Adrenal gland (tissue), 12 donors: ENCODE measurements around the gene TTN. TPM values are rescaled to one million over a fixed set of nuclear protein-coding genes. Genes with fewer than 3 reads are reported as not detected.

ENCODE experiments used
- DNase-seq, 7 donors: peaks; one replicate each; pipeline ENCODE4 v3.0.0-alpha.2; 2019 to 2020
- H3K27ac ChIP-seq, 5 donors: fragments of 200-600 bp; sonication (generic) in 4 of 5; 1 replicate in 3 of 5; 2 replicates in 2 of 5; pipeline versions ENCODE4 v1.5.1 to v1.8.0; 2016 to 2020; ENCODE audit warnings: mild to moderate bottlenecking in 1 of 5
- H3K27me3 ChIP-seq: fragments of 200-600 bp; 2 replicates; pipeline ENCODE4 v1.8.0; 2021
- H3K36me3 ChIP-seq, 2 donors: fragments of 200-600 bp; replicated peaks in 1 of 2; 1 replicate in 1 of 2; 2 replicates in 1 of 2; pipeline versions ENCODE4 v1.5.1 to v1.8.0; 2018 to 2022
- H3K4me1 ChIP-seq, 2 donors: fragments of 200-600 bp; replicated peaks in 1 of 2; 1 replicate in 1 of 2; 2 replicates in 1 of 2; pipeline versions ENCODE4 v1.5.1 to v1.8.0; 2018 to 2021
- H3K4me3 ChIP-seq, 4 donors: fragments of 200-600 bp; sonication (generic) in 3 of 4; one replicate each; pipeline ENCODE4 v1.5.1; 2016 to 2018
- H3K9me3 ChIP-seq, 3 donors: fragments of 200-600 bp; sonication (generic) in 1 of 3; replicated peaks in 1 of 3; 1 replicate in 2 of 3; 2 replicates in 1 of 3; pipeline versions ENCODE4 v1.5.1 to v1.8.0; 2016 to 2021
- CTCF ChIP-seq, 6 experiments: fragments of 450-650 bp in 4 of 6; fragments of 200-600 bp in 2 of 6; sonication (generic) in 1 of 6; IDR thresholded peaks; 1 replicate in 5 of 6; 2 replicates in 1 of 6; pipeline versions ENCODE4 v1.5.1 to v1.8.0; 2016 to 2021; ENCODE audit warnings: antibody characterized with exemption in 6 of 6, mild to moderate bottlenecking in 2 of 6, moderate library complexity in 1 of 6
- POLR2A ChIP-seq, 2 donors: fragments of 450-650 bp; IDR thresholded peaks; one replicate each; pipeline ENCODE4 v1.6.1; 2017; ENCODE audit warnings: antibody characterized with exemption in 2 of 2, mild to moderate bottlenecking in 2 of 2, moderate library complexity in 1 of 2
- WGBS, 4 donors: extraction: QIAGEN DNeasy Blood & Tissue Kit in 2 of 4; methylation state at CpG; one replicate each; pipeline versions ENCODE4 v1.1.5 to v1.1.7; 2013 to 2017; 5-methylcytosine and 5-hydroxymethylcytosine counted together
- intact Hi-C, 2 donors: fragments of 100-400 bp; cut with DNase I; formaldehyde crosslinking; loops; one replicate each; pipeline versions ENCODE4 v1.14.1 to v1.15.0; 2022 to 2023
- polyA plus RNA-seq, 3 donors: library from polyadenylated mRNA; stranded (reverse); fragments of 200-250 nt in 2 of 3; fragments of 350-450 nt in 1 of 3; fragmentation: Illumina TruSeq in 1 of 3; extraction: RNeasy Lipid Tissue Mini Kit (QIAGEN cat#74804) in 1 of 3; gene quantifications; one replicate each; pipeline ENCODE4 v1.2.3, GENCODE V29; 2013 to 2014
- total RNA-seq, 9 donors: library from RNA; depleted of rRNA in 4 of 9; stranded (reverse); fragments of >200 nt in 4 of 9; fragments of 120-200 nt in 1 of 9; fragmentation: NEBNext Ultra II Directional in 1 of 9; extraction: Animal tissue kit (Norgen Biotek cat#: 25700) in 1 of 9; gene quantifications; one replicate each; pipeline versions ENCODE4 v1.1.0 to v1.2.4, GENCODE V29; 2013 to 2023
- donor health status: healthy with polysubstance abuse.
- donor health status: Bipolar disorder and iron deficiency.
- donor health status: DM: yes; HTN: yes; CAD: no.
- donor health status: DM: no; HTN: no; CAD: no.
- donor health status: DM: no; HTN: no; CAD: no.
- donor health status: DM: yes; HTN: yes; CAD: no.

TTN gene
- total and polyA plus RNA-seq, 12 donors: 0.05 to 45.2 (median 2.7) TPM

- no peak for TF ChIP-seq CTCF (IDR thresholded peaks at IDR 0.05)
- TF ChIP-seq POLR2A (IDR thresholded peaks at IDR 0.05): no peak
- no peak overlapping the region for H3K4me3 ChIP-seq
- 93 to 100% (median 98%) methylated on average over 2 of the region's 2 CpGs for WGBS, 4 donors
- no peak overlapping the region for H3K27ac ChIP-seq
- H3K4me1 ChIP-seq: no peaks in the 10 kb centered on the region
- H3K27me3 ChIP-seq: no peaks in the 10 kb centered on the region
- H3K9me3 ChIP-seq: no peaks in the 10 kb centered on the region
- intact Hi-C loops: no loop called here
- DNase-seq: no peak
- H3K36me3 ChIP-seq: peaks cover 0 to 4% of the 10 kb centered on the region in 2 donors
Measured at GRCh38 chr2:178512484-178512883, 294.7 kb downstream of the TTN start.

GRCh38 chr2:178510384-178510783 is 296.8 kb downstream of the TTN start:
- no peak overlapping the region for H3K27ac ChIP-seq
- TF ChIP-seq POLR2A (IDR thresholded peaks at IDR 0.05): no peak
- no peak for TF ChIP-seq CTCF (IDR thresholded peaks at IDR 0.05)
- intact Hi-C loops: no loop called here
- no peaks in the 10 kb centered on the region for H3K27me3 ChIP-seq
- H3K9me3 ChIP-seq: no peaks in the 10 kb centered on the region
- DNase-seq: no peak
- H3K4me1 ChIP-seq: peaks cover 0 to 8% of the 10 kb centered on the region in 2 donors
- H3K4me3 ChIP-seq: no peak overlapping the region
- 90 to 97% (median 95%) methylated on average over 6 of the region's 6 CpGs for WGBS, 4 donors
- peaks cover 0 to 4% of the 10 kb centered on the region in 2 donors for H3K36me3 ChIP-seq

- Histone ChIP-seq H3K36me3 (peaks cover 0 to 20% of the 10 kb centered on the region in 2 donors), H3K4me1 (peaks cover 0 to 8% of the 10 kb centered on the region in 2 donors), H3K27me3 (no peaks in the 10 kb centered on the region), H3K9me3 (no peaks in the 10 kb centered on the region), H3K4me3 (no peak overlapping the region), H3K27ac (no peak overlapping the region)
- no peak for DNase-seq
- TF ChIP-seq CTCF (IDR thresholded peaks at IDR 0.05): no peak
- 97 to 100% (median 97%) methylated on average over 2 of the region's 2 CpGs for WGBS, 4 donors
- intact Hi-C loops: no loop called here
Measured at GRCh38 chr2:178508646-178509045, 298.6 kb downstream of the TTN start.

- 90 to 98% (median 95%) methylated on average over 1 of the region's 1 CpG for WGBS, 4 donors
- Histone ChIP-seq H3K4me1 (peaks cover 0 to 8% of the 10 kb centered on the region in 2 donors), H3K27me3 (no peaks in the 10 kb centered on the region), H3K36me3 (peaks cover 0 to 36% of the 10 kb centered on the region in 2 donors), H3K9me3 (no peaks in the 10 kb centered on the region), H3K27ac (no peak overlapping the region), H3K4me3 (no peak overlapping the region)
- intact Hi-C loops: no loop called here
- TF ChIP-seq CTCF (IDR thresholded peaks at IDR 0.05) (no peak), POLR2A (IDR thresholded peaks at IDR 0.05) (no peak)
- no peak for DNase-seq
Measured at GRCh38 chr2:178506949-178507348, 300.3 kb downstream of the TTN start.
